Chondrocyte (in vitro differentiated cells): ENCODE measurements around the gene RERE. TPM values are rescaled to one million over a fixed set of nuclear protein-coding genes. Genes with fewer than 3 reads are reported as not detected.

ENCODE experiments used
- DNase-seq: peaks from one replicate; pipeline ENCODE4 v3.0.0; 2021; ENCODE audit warnings: mixed read lengths, low spot score
- H3K27ac Mint-ChIP-seq: one replicate; pipeline ENCODE4 v1.8.0; 2021; ENCODE audit warnings: mild to moderate bottlenecking, moderate library complexity, mixed read lengths; ENCODE audit not compliant: unreplicated experiment
- H3K27me3 Mint-ChIP-seq: 2 replicates; pipeline ENCODE4 v1.8.0; 2021; ENCODE audit warnings: low read depth, mixed read lengths
- H3K36me3 Mint-ChIP-seq: 2 replicates; pipeline ENCODE4 v1.8.0; 2021; ENCODE audit warnings: low read depth, mixed read lengths
- H3K4me1 Mint-ChIP-seq: 2 replicates; pipeline ENCODE4 v1.8.0; 2021; ENCODE audit warnings: low read depth, mild to moderate bottlenecking, mixed read lengths
- H3K4me3 Mint-ChIP-seq: one replicate; pipeline ENCODE4 v1.8.0; 2021; ENCODE audit warnings: mild to moderate bottlenecking, moderate library complexity, mixed read lengths; ENCODE audit not compliant: unreplicated experiment
- H3K9me3 Mint-ChIP-seq: 2 replicates; pipeline ENCODE4 v1.8.0; 2021; ENCODE audit warnings: low read depth, mixed read lengths
- total RNA-seq: library from RNA; stranded (reverse); gene quantifications from 3 replicates; pipeline ENCODE4 v1.2.1, GENCODE V29; 2021
- TF ChIP-seq, protein P1 (sequence below): fragments of 200-600 bp; sonication (generic); IDR thresholded peaks from 2 replicates; pipeline ENCODE4 v1.5.0; 2021; ENCODE audit warnings: antibody characterized with exemption, mild to moderate bottlenecking, moderate library complexity

RERE gene
- total RNA-seq, 1 donor from 2014 or later, result 64.9 TPM

DNA sequence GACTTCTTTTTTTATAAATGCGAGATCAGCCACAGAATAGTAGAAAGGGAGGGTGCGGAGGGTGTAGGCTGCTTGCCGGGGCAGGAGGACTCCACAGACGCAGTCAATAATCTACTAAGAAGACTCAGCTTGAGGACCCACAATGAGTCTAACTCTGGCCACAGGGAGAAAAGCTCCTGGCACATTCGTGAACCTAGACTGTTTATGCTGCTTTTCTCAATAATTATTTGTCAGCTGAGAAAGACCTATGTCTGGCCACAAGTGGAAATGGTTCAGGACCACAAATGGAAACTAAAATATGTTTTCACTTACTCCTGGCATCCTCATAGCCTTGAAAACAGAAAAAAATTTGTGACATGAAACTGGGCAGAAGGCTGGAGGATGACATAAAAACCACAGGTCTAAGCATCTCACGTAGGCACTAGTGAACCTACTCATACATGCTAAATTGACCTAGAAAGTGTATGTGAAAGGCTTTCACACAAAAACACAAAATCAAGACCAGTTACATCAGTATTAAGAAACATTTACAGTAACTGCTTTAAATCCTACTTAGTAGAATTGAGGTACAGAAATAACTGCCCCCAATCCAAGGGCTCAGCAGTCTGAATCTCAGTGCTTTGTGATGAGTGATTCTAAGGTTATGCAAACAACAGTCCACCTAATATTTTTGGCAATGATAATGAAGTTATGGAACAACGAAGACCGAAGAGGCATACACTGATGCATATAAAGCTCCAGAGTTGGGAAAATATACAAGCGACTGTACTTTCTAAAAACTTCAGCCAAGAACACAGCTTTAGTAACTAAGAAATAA is 340.1 kb downstream of the RERE start:
- H3K4me1 Mint-ChIP-seq, result peaks cover 33% of the 10 kb centered on the region
- H3K27me3 Mint-ChIP-seq, result no peaks in the 10 kb centered on the region
- H3K4me3 Mint-ChIP-seq, result no peak overlapping the region
- TF ChIP-seq, protein P1, sequence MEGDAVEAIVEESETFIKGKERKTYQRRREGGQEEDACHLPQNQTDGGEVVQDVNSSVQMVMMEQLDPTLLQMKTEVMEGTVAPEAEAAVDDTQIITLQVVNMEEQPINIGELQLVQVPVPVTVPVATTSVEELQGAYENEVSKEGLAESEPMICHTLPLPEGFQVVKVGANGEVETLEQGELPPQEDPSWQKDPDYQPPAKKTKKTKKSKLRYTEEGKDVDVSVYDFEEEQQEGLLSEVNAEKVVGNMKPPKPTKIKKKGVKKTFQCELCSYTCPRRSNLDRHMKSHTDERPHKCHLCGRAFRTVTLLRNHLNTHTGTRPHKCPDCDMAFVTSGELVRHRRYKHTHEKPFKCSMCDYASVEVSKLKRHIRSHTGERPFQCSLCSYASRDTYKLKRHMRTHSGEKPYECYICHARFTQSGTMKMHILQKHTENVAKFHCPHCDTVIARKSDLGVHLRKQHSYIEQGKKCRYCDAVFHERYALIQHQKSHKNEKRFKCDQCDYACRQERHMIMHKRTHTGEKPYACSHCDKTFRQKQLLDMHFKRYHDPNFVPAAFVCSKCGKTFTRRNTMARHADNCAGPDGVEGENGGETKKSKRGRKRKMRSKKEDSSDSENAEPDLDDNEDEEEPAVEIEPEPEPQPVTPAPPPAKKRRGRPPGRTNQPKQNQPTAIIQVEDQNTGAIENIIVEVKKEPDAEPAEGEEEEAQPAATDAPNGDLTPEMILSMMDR, result no peak
- no peaks in the 10 kb centered on the region for H3K9me3 Mint-ChIP-seq
- H3K27ac Mint-ChIP-seq, result peak overlapping the region; percentile 86
- H3K36me3 Mint-ChIP-seq, result no peaks in the 10 kb centered on the region
- no peak for DNase-seq

DNA sequence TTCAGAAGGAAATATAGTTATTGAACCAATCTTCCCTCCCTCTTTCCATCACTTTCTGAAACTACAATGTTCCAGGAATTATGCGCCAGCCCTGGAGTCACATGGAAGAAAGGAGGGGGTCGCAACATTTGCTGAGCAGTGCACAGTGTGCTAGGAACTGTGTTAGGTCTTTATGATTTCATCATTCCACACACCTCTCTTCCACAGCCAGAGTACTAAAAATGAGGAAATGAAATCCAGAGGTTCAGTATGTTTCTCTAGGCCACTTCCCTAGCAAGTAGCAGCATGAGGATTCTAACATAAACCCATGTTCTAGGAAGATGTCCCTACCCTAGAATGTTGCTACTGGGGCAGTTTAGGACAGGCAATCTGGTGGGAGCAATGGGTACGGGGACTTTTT is 341.4 kb downstream of the RERE start:
- no peak for DNase-seq
- no peak overlapping the region for H3K4me3 Mint-ChIP-seq
- no peaks in the 10 kb centered on the region for H3K27me3 Mint-ChIP-seq
- no peak overlapping the region for H3K27ac Mint-ChIP-seq
- H3K36me3 Mint-ChIP-seq, result no peaks in the 10 kb centered on the region
- TF ChIP-seq, protein P1, result no peak
- H3K4me1 Mint-ChIP-seq, result peaks cover 28% of the 10 kb centered on the region
- H3K9me3 Mint-ChIP-seq, result no peaks in the 10 kb centered on the region

DNA sequence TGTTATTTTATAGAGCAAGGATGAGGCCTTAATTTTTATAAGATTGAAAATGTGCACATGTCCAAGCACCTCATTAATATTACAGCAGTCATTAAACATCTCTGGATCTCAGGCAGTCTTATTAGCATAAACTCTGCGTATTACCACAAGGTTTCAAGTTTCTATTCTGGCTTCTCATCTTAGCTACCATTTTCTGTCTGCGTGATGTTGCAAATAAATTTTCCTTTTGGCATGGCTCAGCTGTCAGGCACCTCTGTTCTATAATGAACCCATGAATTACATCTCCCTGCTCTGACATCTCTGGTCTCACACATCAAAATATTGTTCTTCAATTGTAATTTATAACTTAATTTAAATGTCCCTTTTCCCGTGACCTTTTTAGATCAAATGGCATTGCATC is 343.1 kb downstream of the RERE start:
- Mint-ChIP-seq H3K4me3 (no peak overlapping the region), H3K4me1 (peaks cover 23% of the 10 kb centered on the region), H3K36me3 (no peaks in the 10 kb centered on the region), H3K27ac (no peak overlapping the region), H3K9me3 (no peaks in the 10 kb centered on the region), H3K27me3 (no peaks in the 10 kb centered on the region)
- TF ChIP-seq, protein P1, result no peak
- no peak for DNase-seq

DNA sequence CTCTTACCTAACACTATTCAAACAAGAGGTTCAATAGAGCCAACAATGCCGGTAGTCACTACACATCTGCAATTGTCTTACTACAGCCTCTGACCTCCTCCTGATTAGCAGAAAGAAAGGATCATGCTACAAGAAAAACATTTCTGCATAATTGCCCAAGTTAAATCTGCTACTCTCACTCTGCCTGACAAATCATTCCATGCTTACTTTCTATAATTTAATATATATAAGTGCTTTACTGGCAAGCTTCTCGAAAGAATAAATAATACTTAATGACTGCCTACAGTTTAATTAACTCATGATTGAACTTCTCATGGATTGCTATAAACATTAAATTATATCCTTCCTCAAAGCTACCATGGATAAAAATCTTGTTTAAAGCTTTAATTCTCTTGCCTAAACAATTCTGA is 343.5 kb downstream of the RERE start:
- no peaks in the 10 kb centered on the region for H3K36me3 Mint-ChIP-seq
- no peak overlapping the region for H3K27ac Mint-ChIP-seq
- DNase-seq, result no peak
- no peaks in the 10 kb centered on the region for H3K27me3 Mint-ChIP-seq
- no peak overlapping the region for H3K4me3 Mint-ChIP-seq
- TF ChIP-seq, protein P1, result no peak
- no peaks in the 10 kb centered on the region for H3K9me3 Mint-ChIP-seq
- H3K4me1 Mint-ChIP-seq, result peaks cover 23% of the 10 kb centered on the region

DNA sequence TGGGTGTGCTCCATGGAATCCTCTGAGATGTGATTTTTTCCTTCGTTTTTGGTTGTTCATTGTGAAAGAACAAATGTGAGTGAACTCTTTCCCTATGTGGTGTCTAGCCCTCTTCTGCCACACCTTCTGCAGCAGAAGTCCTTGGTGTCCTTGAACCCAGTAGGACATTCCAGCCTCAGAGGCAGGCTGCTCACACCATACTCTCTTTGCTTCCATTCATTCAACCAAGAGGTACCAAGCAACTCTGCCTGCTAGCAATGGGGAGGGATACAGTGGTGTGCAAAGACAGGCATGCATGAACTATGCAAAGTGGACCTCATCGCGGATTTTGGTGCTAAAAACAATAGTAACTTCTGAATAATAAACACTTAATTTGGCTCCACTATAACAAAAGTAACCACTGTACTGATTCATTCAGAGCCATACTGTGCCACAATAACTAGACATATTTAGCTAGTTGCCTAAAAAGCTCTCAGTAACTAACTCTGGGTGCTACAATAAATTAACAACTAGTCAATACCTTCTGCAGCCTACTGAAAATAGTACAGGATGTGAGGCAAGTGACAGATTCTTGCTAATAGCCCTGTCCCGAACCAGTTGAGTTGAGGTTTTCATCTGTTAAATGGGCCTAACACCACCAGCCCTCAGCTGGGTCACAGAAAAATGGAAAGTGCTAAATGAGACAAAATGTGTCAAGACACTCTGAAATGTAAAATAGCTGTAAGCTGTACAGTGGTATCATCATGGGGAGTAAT is 344.1 kb downstream of the RERE start:
- H3K27me3 Mint-ChIP-seq, result no peaks in the 10 kb centered on the region
- H3K27ac Mint-ChIP-seq, result no peak overlapping the region
- TF ChIP-seq, protein P1, result no peak
- H3K36me3 Mint-ChIP-seq, result no peaks in the 10 kb centered on the region
- no peak overlapping the region for H3K4me3 Mint-ChIP-seq
- H3K9me3 Mint-ChIP-seq, result no peaks in the 10 kb centered on the region
- peaks cover 23% of the 10 kb centered on the region for H3K4me1 Mint-ChIP-seq
- no peak for DNase-seq
